AG10803 (cell line): ENCODE results near the gene TENT4A.
A peak's percentile ranks its signal among the peaks of the same experiment; 100 is the strongest.

Experiments
- DNase-seq: peaks from one replicate; pipeline ENCODE4 v3.0.0; 2010; ENCODE audit warnings: low read depth
- H3K4me3 ChIP-seq: 2 replicates; pipeline ENCODE4 v1.5.1; 2011; ENCODE audit warnings: mild to moderate bottlenecking, low read length, control low read depth
- CTCF ChIP-seq: conservative IDR thresholded peaks from 2 replicates; pipeline ENCODE4 v1.5.1; 2011; ENCODE audit warnings: mild to moderate bottlenecking, low read length, control low read depth, inconsistent platforms

TENT4A gene

GRCh38 chr5:6699357-6699756 is 13.9 kb upstream of the TENT4A start:
- DNase-seq, result no peak
- no peak overlapping the region for H3K4me3 ChIP-seq

GRCh38 chr5:6700074-6700684 is 13.1 kb upstream of the TENT4A start:
- no peak for TF ChIP-seq CTCF
- H3K4me3 ChIP-seq, result no peak overlapping the region
- DNase-seq, result peak; percentile 27

More at GRCh38 chr5:6699357-6699756, 13.9 kb upstream of the TENT4A start:
- no peak for TF ChIP-seq CTCF

- no peak for TF ChIP-seq CTCF
- no peak for DNase-seq
- no peak overlapping the region for H3K4me3 ChIP-seq
Measured at GRCh38 chr5:6700685-6701355, 12.4 kb upstream of the TENT4A start.

- H3K4me3 ChIP-seq, result no peak overlapping the region
- DNase-seq, result no peak
- TF ChIP-seq CTCF, result no peak
Measured at GRCh38 chr5:6701491-6701890, 11.7 kb upstream of the TENT4A start.

- TF ChIP-seq CTCF, result no peak
- no peak overlapping the region for H3K4me3 ChIP-seq
- DNase-seq, result no peak
Measured at GRCh38 chr5:6702633-6703032, 10.6 kb upstream of the TENT4A start.

- H3K4me3 ChIP-seq, result no peak overlapping the region
- no peak for TF ChIP-seq CTCF
- DNase-seq, result peak; percentile 70
Measured at GRCh38 chr5:6703806-6704205, 9.4 kb upstream of the TENT4A start.

- H3K4me3 ChIP-seq, result no peak overlapping the region
- no peak for TF ChIP-seq CTCF
- DNase-seq, result peak; percentile 90
Measured at GRCh38 chr5:6704361-6704851, 8.8 kb upstream of the TENT4A start.
